K562 (cell line): Measurements from ENCODE around the gene BRD7.

ENCODE experiments used
- ESRRA ChIP-seq: fragments of 450-650 bp; IDR thresholded peaks from 2 replicates; pipeline ENCODE4 v1.6.1; 2014; ENCODE audit warnings: low read depth, mild to moderate bottlenecking, moderate library complexity, borderline replicate concordance
- FOS ChIP-seq: IDR thresholded peaks from 3 replicates; pipeline ENCODE4 v1.6.1; 2011; ENCODE audit not compliant: insufficient read length; ENCODE audit errors: extremely low read depth
- HDAC2 ChIP-seq: fragments of 450-650 bp; IDR thresholded peaks from 2 replicates; pipeline ENCODE4 v1.6.1; 2016; ENCODE audit warnings: mild to moderate bottlenecking
- MCM2 ChIP-seq: fragments of 450-650 bp; IDR thresholded peaks from 2 replicates; pipeline ENCODE4 v1.6.1; 2017; ENCODE audit warnings: low read depth, mild to moderate bottlenecking
- NFYB ChIP-seq: IDR thresholded peaks from 2 replicates; pipeline ENCODE4 v1.6.1; 2011; ENCODE audit warnings: mild to moderate bottlenecking, moderate library complexity; ENCODE audit not compliant: insufficient read length; ENCODE audit errors: extremely low read depth
- RBM17 ChIP-seq: fragments of 200-400 bp; formaldehyde crosslinking; IDR thresholded peaks from 2 replicates; pipeline ENCODE4 v1.6.1; 2017; ENCODE audit warnings: low read depth, mild to moderate bottlenecking, low read length, borderline replicate concordance
- SIN3A ChIP-seq, 2 experiments: fragments of 150-350 bp in 1 of 2; IDR thresholded peaks; 2 replicates each; pipeline ENCODE4 v1.6.1; 2011 to 2016; ENCODE audit warnings: borderline replicate concordance in 2 of 2, low read depth in 2 of 2, low read length in 2 of 2, mild to moderate bottlenecking in 2 of 2, moderate library complexity in 2 of 2; ENCODE audit not compliant: control insufficient read depth in 1 of 2
- SIN3B ChIP-seq: fragments of 450-650 bp; IDR thresholded peaks from 2 replicates; pipeline ENCODE4 v1.6.1; 2017; ENCODE audit warnings: low read depth, mild to moderate bottlenecking, moderate library complexity
- SMARCC2 ChIP-seq: fragments of 450-650 bp; IDR thresholded peaks from 2 replicates; pipeline ENCODE4 v1.6.1; 2017; ENCODE audit warnings: antibody characterized with exemption, moderate library complexity, mild to moderate bottlenecking, low read depth
- ZNF57 ChIP-seq: fragments of 450-650 bp; formaldehyde crosslinking; IDR thresholded peaks from 2 replicates; pipeline ENCODE4 v1.4.0; 2020; ENCODE audit warnings: mild to moderate bottlenecking, moderate library complexity
- TF ChIP-seq, protein P1 (sequence below), 2 experiments: fragments of 200-800 bp in 1 of 2; sonication (Bioruptor generic) in 1 of 2; sonication (generic) in 1 of 2; formaldehyde crosslinking in 1 of 2; IDR thresholded peaks in 1 of 2; conservative IDR thresholded peaks in 1 of 2; 2 replicates each; pipeline versions ENCODE4 v1.5.0 to v1.6.1; 2016 to 2020; ENCODE audit warnings: missing compliant biosample characterization in 1 of 2, missing genetic modification characterization in 1 of 2, missing genetic modification reagents in 1 of 2
- TF ChIP-seq, protein P2 (sequence below), 3 experiments: IDR thresholded peaks in 2 of 3; conservative IDR thresholded peaks in 1 of 3; 2 replicates each; pipeline ENCODE4 v1.5.1; 2011 to 2012; ENCODE audit warnings: low read length in 3 of 3, mild to moderate bottlenecking in 3 of 3, control low read depth in 2 of 3, improper control_type of control experiment in 1 of 3, inconsistent platforms in 1 of 3, low read depth in 1 of 3, mixed read lengths in 1 of 3, moderate library complexity in 1 of 3; ENCODE audit not compliant: insufficient read depth in 2 of 3
- TF ChIP-seq, protein P3 (sequence below): sonication (generic); formaldehyde crosslinking; IDR thresholded peaks from 2 replicates; pipeline ENCODE4 v1.8.1; 2023; ENCODE audit warnings: mild to moderate bottlenecking, missing genetic modification reagents
- TF ChIP-seq, protein P4 (sequence below): fragments of 250-450 bp; sonication (Bioruptor Pico); IDR thresholded peaks from 2 replicates; pipeline ENCODE4 v1.5.0; 2021

DNA sequence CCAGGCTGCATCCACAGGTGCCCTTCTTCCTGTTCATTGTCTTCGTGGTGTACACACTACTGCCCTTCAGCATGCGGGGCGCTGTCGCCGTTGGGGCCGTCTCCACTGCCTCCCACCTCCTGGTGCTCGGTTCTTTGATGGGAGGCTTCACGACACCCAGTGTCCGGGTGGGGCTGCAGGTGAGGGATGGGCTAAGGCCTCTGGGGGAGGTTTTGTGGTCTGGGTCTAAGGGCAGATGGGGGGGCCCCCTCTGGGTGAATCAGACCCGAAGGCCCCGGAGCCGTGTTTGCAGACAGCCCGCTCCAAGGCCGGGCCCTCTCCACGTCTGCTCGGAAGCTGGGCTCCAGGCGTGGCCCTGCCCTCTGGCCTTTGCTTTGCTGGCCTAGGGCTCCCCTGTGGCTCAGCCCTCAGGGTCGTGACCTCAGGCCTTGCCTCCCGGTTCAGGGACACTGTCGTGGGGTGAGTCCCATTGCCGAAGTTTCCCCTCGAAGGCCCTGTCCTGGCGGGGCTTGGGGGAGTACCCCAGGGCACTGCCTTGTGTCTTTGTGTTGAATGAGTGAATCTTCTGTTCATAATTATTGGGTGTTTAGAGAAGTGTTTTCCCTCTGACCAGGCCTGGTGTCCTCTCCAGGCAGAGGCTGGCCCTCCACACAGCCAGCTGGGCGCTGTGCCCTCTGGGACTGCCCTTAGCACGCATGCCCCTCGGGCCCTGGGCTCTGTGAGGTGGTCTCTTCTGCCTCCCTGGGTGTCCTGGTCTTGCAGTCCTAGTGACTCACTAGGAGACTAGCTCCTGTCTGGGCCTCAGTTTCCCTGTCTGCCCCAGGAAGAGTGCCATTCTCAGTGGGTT, 76.8 kb downstream of the BRD7 start:
- no peak for TF ChIP-seq NFYB
- TF ChIP-seq SMARCC2: no peak
- TF ChIP-seq, protein P1, sequence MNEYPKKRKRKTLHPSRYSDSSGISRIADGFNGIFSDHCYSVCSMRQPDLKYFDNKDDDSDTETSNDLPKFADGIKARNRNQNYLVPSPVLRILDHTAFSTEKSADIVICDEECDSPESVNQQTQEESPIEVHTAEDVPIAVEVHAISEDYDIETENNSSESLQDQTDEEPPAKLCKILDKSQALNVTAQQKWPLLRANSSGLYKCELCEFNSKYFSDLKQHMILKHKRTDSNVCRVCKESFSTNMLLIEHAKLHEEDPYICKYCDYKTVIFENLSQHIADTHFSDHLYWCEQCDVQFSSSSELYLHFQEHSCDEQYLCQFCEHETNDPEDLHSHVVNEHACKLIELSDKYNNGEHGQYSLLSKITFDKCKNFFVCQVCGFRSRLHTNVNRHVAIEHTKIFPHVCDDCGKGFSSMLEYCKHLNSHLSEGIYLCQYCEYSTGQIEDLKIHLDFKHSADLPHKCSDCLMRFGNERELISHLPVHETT (CRISPR knock-in tag; conservative IDR thresholded peaks at IDR 0.05 in 1 of 2, IDR thresholded peaks at IDR 0.05 in 1 of 2): no peak
- TF ChIP-seq, protein P2, sequence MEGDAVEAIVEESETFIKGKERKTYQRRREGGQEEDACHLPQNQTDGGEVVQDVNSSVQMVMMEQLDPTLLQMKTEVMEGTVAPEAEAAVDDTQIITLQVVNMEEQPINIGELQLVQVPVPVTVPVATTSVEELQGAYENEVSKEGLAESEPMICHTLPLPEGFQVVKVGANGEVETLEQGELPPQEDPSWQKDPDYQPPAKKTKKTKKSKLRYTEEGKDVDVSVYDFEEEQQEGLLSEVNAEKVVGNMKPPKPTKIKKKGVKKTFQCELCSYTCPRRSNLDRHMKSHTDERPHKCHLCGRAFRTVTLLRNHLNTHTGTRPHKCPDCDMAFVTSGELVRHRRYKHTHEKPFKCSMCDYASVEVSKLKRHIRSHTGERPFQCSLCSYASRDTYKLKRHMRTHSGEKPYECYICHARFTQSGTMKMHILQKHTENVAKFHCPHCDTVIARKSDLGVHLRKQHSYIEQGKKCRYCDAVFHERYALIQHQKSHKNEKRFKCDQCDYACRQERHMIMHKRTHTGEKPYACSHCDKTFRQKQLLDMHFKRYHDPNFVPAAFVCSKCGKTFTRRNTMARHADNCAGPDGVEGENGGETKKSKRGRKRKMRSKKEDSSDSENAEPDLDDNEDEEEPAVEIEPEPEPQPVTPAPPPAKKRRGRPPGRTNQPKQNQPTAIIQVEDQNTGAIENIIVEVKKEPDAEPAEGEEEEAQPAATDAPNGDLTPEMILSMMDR (IDR thresholded peaks at IDR 0.05 in 2 of 3, conservative IDR thresholded peaks at IDR 0.05 in 1 of 3; ENCODE audit: insufficient read depth in 2 of 3, low read depth in 1 of 3, low read length in 3 of 3): no peak
- TF ChIP-seq ZNF57 (CRISPR knock-in tag): no peak
- TF ChIP-seq, protein P3, sequence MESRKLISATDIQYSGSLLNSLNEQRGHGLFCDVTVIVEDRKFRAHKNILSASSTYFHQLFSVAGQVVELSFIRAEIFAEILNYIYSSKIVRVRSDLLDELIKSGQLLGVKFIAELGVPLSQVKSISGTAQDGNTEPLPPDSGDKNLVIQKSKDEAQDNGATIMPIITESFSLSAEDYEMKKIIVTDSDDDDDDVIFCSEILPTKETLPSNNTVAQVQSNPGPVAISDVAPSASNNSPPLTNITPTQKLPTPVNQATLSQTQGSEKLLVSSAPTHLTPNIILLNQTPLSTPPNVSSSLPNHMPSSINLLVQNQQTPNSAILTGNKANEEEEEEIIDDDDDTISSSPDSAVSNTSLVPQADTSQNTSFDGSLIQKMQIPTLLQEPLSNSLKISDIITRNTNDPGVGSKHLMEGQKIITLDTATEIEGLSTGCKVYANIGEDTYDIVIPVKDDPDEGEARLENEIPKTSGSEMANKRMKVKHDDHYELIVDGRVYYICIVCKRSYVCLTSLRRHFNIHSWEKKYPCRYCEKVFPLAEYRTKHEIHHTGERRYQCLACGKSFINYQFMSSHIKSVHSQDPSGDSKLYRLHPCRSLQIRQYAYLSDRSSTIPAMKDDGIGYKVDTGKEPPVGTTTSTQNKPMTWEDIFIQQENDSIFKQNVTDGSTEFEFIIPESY (CRISPR knock-in tag): no peak
- no peak for TF ChIP-seq ESRRA
- TF ChIP-seq RBM17: no peak
- no peak for TF ChIP-seq SIN3B
- TF ChIP-seq, protein P4, sequence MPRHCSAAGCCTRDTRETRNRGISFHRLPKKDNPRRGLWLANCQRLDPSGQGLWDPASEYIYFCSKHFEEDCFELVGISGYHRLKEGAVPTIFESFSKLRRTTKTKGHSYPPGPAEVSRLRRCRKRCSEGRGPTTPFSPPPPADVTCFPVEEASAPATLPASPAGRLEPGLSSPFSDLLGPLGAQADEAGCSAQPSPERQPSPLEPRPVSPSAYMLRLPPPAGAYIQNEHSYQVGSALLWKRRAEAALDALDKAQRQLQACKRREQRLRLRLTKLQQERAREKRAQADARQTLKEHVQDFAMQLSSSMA (CRISPR knock-in tag): no peak
- no peak for TF ChIP-seq FOS
- TF ChIP-seq HDAC2: no peak
- TF ChIP-seq MCM2: no peak
- TF ChIP-seq SIN3A (IDR thresholded peaks at IDR 0.05; ENCODE audit: borderline replicate concordance in 2 of 2, control insufficient read depth in 1 of 2, low read depth in 2 of 2, low read length in 2 of 2): no peak
